Kidney epithelial cell (primary cell): ENCODE measurements around the gene STC2. TPM values are rescaled to one million over a fixed set of nuclear protein-coding genes. Genes with fewer than 3 reads are reported as not detected.

Source experiments
- DNase-seq: peaks from one replicate; pipeline ENCODE4 v3.0.0-alpha.2; 2010; ENCODE audit warnings: low read depth
- H3K27me3 ChIP-seq: 2 replicates; pipeline ENCODE4 v1.6.0; 2011; ENCODE audit warnings: low read length; ENCODE audit not compliant: control insufficient read depth, insufficient read depth
- H3K36me3 ChIP-seq: 2 replicates; pipeline ENCODE4 v1.5.1; 2011; ENCODE audit warnings: low read length; ENCODE audit not compliant: control insufficient read depth, insufficient read depth
- H3K4me3 ChIP-seq: 2 replicates; pipeline ENCODE4 v1.5.1; 2011; ENCODE audit warnings: low read depth, mild to moderate bottlenecking, control low read depth, low read length
- total RNA-seq: library from RNA; depleted of rRNA; stranded (reverse); fragments of >200 nt; gene quantifications from 2 replicates; pipeline ENCODE4 v1.2.3, GENCODE V29; 2015
- TF ChIP-seq, protein P1 (sequence below): IDR thresholded peaks from 2 replicates; pipeline ENCODE4 v1.5.1; 2011; ENCODE audit warnings: mild to moderate bottlenecking, moderate library complexity, low read length, control low read depth, inconsistent platforms; ENCODE audit not compliant: insufficient read depth, poor library complexity, severe bottlenecking

STC2 gene
- total RNA-seq, 1 donor from 2014 or later = 219 TPM

DNA sequence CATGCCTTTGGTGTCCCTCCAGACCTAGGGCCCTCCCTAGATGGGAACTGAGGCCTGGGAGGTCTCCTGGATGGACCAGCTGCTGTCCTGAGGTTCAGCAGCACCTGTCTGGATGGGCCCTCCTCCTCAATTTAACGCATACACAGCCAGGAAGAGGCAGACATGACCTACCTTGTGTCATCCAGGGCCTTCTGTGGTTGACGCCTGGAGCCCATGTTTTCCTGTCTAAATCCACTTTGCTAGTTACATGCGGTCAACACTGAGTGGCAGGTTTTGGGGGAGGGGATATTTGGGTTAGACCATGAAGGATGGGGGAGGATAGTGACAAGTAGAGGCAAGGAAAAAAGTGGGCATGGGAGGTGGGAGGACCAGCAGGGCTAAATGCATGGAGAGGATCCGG is 3.1 kb upstream of the STC2 start:
- no peak for DNase-seq
- Histone ChIP-seq H3K36me3 (no peaks in the 10 kb centered on the region), H3K27me3 (peaks cover 3% of the 10 kb centered on the region), H3K4me3 (no peak overlapping the region)
- TF ChIP-seq, protein P1, sequence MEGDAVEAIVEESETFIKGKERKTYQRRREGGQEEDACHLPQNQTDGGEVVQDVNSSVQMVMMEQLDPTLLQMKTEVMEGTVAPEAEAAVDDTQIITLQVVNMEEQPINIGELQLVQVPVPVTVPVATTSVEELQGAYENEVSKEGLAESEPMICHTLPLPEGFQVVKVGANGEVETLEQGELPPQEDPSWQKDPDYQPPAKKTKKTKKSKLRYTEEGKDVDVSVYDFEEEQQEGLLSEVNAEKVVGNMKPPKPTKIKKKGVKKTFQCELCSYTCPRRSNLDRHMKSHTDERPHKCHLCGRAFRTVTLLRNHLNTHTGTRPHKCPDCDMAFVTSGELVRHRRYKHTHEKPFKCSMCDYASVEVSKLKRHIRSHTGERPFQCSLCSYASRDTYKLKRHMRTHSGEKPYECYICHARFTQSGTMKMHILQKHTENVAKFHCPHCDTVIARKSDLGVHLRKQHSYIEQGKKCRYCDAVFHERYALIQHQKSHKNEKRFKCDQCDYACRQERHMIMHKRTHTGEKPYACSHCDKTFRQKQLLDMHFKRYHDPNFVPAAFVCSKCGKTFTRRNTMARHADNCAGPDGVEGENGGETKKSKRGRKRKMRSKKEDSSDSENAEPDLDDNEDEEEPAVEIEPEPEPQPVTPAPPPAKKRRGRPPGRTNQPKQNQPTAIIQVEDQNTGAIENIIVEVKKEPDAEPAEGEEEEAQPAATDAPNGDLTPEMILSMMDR = no peak

DNA sequence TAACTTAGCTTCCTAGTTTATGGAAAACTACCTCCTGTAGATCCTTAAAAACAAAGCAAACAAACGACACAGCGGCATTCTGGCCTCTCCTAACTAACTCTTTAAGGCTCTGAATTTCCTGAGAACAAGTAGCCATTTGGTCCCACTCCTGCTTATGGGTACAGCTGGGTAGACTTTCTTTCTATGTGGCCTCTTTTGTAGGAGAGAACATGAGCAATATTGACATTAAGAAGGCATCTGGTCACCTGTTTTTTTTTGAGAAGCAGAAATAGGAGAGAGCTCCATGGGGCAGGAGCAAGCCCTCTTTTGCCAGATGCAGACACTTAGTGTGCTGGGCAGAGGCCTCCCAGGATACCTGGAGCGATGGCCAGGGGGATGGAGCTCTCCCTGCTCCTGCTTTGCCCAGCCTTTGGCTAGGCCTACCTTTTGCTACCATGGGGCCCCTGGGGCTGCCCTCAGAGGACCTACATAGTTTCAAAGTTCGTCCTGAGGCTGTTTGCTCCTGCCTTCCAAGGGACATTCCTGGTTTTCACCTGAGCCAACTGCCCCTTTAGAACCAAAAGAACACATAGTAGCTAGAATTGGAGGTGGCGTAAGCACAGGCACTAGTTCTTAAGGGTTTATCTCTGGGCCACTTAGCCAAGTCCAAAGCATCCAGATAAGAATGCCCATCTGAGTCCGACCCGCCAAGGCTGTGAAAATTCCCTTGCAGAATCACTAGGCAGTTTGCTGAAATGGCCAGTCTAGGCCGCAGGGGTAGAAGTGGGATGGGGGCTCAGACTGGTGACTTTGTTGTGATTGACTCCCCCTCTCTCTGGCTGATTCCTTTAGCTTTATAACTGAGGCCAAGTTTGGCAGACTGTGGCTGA is 2.4 kb upstream of the STC2 start:
- Histone ChIP-seq H3K27me3 (peaks cover 3% of the 10 kb centered on the region), H3K36me3 (no peaks in the 10 kb centered on the region), H3K4me3 (no peak overlapping the region)
- no peak for DNase-seq
- TF ChIP-seq, protein P1 = no peak

DNA sequence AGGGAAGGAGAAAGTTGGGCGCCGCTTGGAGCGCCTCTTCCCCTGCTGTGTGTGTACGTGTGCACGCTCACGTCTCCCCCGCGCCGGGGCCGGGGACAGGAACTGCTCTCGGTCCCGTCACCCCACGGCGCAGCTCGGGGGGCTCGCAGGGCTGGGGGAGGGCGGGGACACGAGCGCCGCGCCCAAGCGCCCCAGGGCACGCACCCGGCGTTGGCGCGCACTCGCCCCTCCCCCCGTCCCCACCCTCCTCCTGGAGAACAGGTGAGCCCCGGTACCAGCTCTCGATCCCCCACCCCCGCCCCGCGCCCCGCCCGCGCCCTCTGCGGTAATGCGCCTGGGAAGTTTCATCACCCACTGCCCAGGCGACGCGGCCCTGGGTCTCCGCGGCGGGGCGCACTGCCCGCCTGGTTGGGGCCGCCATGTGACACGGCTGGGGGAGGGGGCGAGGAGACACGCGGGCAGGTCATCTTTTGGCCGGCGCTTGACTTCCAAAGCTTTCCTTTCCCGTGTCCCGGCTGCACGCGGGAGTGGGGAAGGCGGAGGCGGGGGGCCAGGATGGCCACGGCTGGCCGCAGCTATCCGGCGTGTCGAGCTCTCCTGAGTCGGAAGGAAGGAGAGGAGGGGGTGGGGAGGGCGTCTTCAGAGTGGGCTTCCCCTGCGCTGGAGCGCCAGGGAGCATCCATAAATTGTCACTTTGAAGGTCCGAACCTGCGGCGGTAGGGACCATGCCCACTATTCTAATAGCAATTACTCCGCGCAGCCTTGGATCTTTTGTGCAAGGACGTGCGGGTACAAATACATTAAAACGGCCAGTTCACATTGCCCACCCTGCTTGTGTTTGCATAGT is 1.5 kb upstream of the STC2 start:
- Histone ChIP-seq H3K36me3 (no peaks in the 10 kb centered on the region), H3K4me3 (peak overlapping the region; percentile 34), H3K27me3 (peaks cover 3% of the 10 kb centered on the region)
- DNase-seq = no peak
- TF ChIP-seq, protein P1 = no peak

DNA sequence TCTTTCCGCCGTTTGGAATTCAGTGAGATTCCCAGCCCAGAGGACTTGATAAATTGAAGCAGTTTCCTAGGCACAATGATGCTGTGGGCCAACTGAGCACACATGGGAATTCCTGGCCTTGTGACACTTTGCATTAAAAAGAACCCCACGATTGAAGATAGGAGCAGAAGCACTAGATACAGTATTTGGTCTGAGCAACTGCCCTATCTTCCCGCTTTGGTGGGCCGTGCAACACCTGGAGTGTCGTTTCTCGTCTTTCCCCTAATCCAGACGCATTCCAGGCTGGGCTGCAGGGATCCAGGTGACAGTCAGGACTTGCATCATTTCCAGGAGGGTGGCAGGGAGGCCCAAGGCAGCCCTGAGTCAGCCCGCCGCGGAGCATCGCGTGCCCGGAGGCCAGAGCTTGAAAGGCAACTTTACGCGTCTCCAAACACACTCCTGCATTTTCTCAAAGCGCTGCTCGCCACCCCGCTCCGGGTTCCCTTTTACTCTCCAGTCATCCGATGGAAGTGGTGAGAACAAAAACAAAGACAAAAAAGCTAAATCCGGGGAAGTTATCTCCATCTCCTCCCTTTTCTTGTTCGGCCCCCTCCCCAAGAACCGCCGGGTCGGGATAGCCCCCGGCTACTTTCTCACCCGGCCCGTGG is 753 bp upstream of the STC2 start:
- Histone ChIP-seq H3K27me3 (peaks cover 3% of the 10 kb centered on the region), H3K4me3 (peak overlapping the region; percentile 34), H3K36me3 (no peaks in the 10 kb centered on the region)
- peak; percentile 39 for DNase-seq
- TF ChIP-seq, protein P1 = no peak

DNA sequence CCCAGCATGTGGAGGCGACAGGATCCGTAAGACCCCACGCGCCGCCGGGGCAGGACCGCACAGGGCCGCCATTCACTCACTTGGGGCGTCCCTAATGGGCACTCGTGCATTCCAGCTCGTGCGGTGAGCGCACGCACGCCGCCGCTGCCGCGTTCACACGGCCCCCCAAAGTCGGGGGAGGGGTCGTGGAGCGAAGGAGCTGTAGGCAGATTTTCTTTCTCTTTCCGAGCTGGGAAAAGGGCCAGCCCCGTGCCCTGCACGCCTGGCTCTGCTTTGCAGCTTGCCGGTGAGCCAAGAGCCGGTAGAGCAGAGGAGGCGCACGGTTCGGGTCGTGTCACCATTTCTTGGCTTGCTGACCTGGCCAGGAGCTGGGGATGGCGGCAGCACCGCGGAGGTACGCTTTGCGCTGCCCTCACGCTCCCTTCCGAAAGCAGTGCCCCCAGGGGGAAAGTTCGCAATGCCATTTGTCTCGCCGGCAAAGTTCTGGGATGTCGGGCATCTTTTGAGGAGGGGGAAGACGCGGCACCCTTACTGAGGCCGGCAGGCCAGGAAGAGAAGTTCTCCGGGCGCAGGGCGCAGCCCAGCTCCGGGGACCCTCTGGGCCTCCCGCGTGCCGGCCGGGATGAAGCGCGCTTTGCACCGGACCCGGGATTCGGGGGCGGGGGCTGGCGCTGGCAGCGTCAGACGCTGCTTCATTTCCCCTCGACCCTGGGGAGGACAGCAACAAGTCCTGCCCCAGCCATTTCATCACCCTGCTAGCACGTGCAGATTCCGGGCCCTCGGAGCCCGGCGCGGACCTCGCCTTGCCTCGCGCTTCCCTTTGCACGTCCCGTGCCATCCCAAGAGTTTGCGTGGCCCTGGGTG is 898 bp downstream of the STC2 start:
- no peak for DNase-seq
- TF ChIP-seq, protein P1 = no peak
- Histone ChIP-seq H3K36me3 (no peaks in the 10 kb centered on the region), H3K4me3 (peak overlapping the region; percentile 34), H3K27me3 (peaks cover 3% of the 10 kb centered on the region)
